NOMO-1 treated with DMSO at 0.1 percent for 48 hours (cell line): ENCODE measurements around the gene AKNA.
A peak's percentile ranks its signal among the peaks of the same experiment; 100 is the strongest.

ENCODE experiments used
- DNase-seq: peaks from one replicate; lab custom pipeline; 2025; ENCODE audit not compliant: unreplicated experiment; lab: John Stamatoyannopoulos, UW

The AKNA gene

DNA sequence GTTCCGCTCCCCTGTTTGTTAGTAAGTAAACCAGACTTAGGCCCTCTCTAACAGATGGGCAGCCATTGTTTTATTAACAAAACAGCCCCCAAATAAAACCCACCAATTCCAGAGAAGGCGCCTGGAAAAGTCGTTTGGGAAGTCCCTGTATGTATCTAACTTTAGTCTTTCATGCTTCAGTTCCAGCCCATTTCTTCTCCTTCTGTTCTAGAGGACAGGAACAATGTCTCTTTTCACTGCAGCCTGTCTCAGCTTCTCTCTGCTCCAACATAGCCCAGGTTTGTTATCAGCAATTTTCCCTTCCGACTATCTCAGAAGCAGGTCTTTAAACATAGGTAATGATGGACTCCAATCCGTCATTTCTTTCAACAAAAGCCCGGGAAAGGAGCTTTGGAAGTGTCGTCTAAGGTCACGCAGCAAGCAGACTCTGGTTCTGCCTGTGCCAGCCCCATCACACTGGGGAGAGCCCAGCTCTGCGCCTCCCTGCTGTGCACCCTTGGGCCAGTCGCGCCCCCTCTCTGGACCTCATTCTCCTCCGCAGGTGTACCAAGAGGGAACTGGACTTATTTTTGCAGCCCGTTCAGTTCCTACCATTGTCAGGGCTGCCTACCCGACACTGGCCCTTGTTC, 9.6 kb upstream of the AKNA start:
- no peak for DNase-seq

DNA sequence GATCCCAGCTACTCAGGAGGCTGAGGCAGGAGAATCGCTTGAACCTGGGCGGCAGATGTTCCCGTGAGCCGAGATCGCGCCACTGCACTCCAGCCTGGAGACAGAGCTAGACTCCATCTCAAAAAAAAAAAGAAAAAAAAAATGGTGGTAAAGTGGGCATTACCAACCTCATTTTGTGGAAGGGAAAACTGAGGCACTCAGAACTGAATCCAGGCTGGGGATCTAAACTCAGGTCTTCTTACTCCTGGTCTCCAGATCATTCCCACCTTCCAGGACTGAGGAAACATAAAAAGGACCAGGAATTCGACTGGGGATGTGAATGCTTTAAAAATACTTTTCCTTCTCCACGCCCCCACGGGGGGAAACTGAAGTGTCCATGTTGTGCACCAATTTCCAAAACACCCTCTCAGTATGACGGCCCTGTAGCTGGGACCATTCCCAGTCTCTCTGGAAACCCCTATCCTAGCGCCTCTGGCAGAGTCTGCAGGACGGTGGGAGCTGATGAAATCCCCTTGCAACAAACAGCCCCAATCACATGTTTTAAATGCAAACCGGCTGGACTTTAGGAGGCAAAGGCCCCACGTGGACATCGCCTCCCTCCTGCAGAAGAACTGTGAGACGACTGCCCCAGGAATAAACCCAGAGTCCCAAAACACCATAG, 8.9 kb upstream of the AKNA start:
- no peak for DNase-seq

DNA sequence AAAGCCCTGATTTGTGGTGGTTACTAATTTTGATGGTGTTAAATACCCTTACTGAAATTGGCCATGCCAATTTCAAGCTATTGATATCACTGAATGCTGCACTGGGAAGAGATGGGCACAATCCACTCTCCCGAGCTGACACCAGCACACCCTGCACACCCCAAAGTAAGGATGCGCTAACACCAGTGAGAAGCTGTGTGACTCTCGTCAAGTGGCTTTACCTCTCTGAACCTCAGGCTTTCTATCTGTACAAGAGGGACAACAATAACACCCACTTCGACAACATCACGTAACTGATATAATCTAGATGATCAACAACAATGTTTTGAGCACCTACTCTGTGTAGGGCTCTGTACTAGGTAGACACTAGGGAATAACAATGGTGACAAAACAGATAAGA, 8.0 kb upstream of the AKNA start:
- DNase-seq: no peak

DNA sequence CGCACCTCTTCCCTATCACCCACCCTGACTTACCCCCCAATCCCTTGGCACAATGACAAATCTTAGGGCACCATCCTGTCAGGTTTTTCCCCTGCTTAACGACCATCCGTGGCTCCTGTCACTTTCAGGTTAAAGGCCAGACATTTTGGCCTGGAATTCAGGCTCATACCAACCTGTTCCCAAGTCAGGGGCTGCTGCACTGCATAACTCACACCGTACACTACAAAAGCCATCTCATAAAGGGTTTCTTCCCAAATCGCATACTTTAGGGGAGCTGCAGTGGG, 7.5 kb upstream of the AKNA start:
- no peak for DNase-seq

DNA sequence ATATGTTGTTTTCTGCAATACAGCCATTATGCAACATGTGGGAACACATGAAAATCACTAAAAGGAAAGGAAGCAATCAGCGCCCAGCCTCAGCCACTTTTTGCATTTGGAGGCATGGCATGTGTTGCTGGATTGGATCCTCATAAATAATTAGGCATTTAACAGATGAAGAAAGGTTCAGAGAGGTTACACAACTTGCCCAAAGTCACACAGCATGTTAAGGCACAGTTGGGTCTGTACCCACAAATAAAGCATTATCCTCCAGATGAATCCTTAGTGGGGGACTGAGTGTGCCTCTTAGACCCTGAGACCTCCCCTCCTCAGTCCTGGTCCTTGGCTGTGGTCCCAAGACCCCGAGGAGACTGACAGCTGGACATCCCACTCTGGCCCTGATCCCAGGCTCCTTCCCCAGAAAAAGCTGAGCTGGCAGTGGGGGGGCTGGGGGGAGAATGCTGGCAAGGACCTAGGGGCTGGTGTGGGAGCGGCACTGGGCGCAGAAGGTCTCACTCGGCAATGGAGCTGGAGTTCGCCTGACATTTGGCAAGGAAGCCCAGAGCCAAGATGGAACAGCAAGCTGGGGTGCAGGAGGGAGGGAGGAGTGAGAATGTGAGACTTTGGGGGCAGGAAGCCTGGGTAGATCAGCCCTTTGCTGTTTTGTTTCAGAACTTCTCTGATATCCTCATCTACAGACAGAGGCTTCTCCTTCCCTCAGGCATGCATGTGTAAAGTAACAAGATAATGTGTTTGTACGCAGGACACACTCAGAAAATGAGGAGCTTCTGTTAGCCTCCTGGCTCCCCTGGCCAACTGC, 6.9 kb upstream of the AKNA start:
- no peak for DNase-seq

DNA sequence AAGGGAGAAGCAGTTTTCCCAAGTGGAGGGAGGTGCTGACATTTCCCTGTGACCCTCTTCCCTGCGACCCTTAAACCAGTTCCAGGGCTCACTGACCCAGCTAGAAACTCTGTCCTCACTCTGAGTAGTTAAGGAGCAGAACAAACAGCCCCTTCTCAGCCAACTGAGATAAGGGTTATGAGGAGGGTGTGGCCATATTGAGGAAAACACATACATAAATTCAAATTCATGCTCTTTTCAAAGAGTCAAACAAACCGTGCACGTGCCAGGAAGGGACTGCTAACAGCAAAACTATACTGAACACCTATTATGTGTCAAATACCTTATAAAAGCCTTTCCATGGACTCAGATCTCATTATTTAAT, 4.9 kb upstream of the AKNA start:
- DNase-seq: no peak

DNA sequence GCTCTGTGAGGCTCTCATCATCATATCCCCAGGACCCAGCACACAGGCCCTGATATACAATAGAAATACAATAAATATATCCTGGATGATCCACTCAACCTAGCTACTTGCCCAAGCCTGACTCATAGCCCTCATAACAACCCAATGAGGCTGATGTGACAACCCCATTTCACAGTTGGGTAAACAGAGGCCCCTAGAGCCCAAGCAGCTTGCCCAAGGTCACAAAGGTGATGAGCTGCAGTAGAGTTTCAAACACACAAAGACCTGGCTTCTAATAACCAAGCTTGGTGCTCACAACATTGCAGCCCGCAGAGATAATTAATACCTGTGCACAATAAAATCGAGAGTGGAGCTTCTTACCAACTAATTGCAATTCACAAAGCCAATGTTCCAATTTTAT, 3.2 kb upstream of the AKNA start:
- no peak for DNase-seq

DNA sequence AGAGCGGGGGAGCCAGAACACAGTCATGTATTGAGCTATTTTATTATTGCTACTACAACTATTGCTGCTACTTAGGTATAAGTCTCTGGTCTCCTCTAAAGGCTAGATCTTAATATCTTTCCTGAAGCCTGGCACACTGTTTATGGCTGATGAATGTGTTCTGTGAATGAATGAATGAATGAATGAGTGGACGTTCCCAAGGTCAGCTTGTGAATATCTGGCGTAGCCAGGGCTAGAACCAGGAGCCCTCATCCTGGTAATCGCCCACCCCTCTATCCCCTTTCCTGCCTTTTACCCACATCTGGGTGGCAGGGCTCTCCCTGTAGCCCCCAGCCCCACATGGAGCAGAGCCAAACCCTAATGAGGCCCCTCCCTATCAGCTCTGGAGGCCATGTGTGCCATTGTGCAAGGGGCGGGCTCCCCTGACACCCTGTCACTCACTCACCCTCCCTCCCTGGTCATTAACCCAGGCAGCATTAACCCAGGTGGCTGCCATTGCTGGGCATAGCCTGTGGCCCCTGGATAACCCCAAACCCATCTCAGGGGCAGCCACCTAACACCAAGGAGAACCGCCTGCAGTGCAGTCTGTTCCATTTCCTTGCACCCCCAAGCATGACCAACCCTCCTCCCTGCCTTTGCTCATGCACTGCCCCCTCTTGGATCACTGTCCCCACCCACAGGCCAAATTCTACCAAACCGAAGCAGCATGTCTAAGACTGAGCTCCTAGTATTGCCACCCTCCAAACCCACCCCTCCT, 2.0 kb upstream of the AKNA start:
- no peak for DNase-seq

DNA sequence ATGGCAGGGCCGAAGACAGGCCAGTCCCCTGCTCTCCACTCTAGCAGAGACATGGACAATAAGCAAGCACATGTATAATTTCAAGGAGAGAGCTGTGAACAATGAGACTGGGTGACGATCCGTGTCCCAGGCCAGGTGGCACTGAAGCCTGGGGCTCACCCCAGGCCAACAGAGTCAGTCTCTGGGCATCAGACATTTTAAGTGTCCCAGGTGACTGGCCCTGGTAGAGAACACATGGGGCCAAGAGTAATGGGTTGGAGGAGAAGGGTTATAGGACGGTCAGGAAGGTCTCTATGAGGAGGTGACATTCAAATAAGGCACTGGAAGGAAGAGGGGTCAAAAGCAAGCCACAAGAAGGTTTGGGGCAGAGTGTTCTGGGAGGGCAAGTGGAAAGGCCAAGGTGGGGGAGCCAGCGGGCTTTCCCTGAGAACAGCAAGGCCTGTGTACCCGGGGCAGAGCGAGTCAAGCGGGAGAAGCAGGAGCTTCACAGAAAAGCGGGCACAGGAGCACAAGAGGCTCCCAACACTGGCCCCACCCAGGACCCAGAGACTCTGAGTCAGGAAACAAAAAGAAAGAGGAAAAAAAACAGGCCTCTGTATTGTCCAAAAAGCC, 1.1 kb upstream of the AKNA start:
- no peak for DNase-seq

DNA sequence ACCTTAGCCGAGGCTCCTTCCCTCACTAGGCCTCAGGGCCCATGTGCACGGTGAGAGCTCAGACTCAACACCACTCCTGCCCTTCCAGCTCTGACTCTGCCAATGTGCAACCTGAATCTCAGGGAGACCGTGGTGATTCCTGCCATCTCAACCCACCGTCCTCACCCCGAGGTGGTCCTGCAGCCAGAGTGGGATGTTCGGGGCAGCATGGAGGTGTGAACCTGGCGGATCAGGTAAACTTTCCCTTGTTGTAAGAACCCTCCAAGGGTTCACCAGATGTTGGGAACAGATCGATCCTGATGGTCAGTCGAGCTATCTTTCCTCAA, 538 bp upstream of the AKNA start:
- no peak for DNase-seq

DNA sequence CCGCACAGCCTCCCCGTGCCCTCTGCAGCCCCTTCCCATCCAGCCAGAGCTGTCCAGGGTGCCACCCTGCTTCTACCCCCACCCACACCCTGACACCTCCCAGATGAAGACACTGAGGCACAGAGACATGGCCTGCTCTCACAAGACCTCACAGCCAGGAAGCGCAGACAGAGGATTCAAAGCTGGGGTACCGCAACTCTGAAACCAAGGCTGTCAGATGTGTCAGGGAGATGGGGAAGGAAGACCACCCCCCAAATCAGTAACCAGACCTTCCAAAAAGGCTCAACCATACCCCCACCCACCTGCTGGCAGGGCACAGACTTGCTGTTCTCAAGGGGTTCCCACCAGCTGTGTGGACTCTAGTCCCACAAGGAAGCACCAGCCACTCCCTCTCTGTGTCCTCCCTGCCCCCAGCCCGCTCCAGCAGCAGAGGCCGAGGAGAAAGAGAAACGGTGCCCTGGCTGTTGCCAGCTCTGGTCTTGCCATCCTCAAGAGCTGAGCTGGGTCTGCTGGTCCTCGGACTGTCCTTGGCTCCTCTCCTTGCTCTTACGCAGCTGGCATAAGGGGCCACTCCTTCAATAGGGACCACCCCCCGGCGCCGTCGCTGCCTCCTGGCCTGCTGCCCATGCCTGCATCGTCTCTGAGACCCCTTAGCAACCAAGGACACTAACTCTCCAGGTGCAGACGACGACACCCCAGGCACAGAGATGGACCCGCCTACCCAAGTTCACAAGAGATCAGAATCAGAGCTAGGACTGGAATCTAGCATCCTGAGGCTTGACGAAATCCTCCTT, 699 bp downstream of the AKNA start:
- no peak for DNase-seq

DNA sequence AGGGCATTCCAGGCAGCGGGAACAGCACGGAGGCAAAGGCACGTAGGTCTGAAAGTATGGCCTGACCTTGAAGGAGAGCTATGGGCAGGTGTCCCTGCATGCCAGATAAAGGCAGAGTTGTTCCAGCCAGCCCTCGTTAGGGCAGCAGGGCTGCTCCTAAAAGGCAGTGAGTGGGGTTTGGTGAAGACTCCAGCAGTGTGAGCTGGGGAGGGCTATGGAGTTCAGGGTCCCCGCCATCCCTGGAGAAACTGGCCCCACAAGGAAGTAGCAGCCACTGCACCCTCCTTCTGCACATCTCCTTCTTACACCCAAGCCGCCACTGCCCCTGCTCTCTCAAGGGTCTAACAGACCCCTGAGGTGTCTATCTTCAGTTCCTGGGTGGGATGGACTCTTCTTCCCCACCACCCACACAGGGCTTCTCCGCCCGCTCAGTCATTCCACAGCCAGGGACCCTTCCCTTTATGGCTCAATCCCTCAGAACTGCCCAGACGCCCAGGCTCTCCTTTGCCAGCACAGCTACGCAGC, 1.4 kb downstream of the AKNA start:
- no peak for DNase-seq

DNA sequence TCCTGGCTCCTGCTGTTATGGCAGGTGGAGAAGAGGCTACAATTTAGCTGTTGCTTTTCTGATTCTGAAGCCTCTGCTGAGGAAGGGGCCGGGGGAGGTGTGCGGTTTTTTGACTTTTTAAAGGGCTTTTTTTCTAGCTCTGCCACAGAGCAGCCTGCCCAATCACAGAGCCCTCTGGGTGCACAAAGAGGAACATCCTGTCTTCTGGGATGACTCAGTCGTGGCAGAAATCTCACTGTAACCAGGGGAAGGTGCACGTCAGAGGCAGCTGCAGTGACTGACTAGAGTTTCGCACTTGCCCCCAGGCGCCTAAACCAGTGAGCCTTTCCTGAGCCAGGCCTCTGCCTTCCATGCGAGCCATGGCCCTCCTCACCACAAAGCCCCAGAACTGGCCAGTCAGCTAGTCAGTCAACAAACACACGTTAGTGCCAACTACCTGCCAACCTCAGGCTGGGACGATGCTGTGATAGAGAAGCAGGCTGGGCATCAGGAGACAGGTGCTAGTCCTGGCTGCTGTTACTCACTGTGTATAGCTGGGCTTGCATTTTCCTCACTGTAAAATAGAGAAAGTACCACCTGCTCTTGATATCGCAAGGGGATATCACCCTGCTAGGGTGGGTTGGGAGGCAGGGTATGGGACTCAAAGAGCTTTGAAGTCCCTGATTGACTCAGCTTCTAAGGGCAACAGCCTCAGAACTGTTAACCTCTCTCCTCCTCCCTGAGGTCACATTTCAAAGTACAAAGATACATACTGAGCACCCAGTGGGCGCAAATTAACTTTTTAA, 2.2 kb downstream of the AKNA start:
- peak; percentile 96 for DNase-seq

DNA sequence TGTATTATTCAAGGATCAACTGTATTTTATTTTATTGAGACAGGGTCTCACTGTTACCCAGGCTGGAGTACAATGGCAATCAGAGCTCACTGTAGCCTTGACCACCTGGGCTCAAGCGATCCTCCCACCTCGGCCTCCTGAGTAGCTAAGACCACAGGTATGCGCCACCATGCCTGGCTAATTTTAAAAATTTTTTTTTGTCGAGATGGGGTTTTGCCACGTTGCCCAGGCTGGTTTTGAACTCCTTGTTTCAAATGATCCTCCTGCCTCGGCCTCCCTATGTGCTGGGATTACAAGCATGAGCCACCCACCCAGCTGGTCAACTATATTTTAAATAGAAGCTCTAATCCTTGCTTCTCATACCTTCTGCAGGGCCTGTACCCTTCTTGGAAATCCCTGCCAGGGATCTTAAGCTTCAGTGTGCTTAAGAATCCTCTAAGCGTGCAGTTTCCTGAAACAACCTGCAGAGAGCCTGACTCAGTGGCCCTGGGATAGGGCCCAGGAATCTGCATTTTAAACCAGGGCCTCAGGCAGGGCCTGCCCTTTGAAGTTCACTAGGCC, 2.9 kb downstream of the AKNA start:
- no peak for DNase-seq

DNA sequence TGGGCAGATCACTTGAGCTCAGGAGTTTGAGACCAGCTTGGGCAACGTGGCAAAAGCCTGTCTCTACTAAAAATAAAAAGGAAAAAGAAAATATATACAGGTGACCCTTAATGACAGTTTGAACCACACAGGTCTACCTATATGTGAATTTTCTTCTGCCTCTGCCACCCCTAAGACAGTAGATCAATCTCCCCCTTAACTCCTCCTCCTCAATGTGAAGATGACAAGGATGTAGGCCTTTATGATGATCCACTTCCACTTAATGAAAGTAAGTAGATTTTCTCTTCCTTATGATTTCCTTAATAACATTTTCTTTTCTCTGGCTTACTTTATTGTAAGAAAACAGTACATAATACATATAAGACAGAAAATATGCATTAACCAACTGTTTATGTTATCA, 3.4 kb downstream of the AKNA start:
- no peak for DNase-seq

DNA sequence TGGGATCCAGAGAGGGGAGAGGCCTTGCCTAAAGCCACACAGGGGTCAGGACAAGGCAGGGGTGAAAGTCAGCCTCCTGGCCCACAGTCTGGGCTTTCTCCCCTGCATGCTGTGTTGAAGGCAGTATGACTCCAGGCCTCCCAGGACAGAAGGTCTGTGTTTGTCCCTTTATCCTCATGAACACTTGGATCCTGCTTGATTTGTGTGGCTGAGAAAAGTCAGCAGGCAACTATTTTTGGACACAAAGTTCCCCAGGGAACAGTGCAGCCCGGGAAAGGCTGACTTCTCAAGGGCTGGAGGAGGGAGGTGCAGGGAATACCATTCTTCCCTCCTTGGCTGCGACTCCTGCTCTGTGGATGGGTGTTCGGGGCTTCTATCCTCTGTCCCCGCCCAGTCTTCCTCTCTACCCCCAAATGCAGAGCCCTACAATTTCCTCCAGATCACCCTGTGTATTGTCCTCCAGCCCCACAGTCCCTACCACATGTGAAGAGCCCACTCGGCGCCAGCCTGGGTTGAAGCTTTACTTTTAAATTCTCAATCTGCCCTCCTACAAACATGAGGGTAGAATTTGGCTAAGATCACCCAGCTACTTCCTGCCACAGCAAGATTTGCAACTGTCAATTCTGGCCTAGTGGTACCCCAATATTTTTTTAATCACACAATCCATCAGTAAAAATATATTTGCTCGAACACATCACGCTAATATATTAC, 4.1 kb downstream of the AKNA start:
- DNase-seq: no peak

DNA sequence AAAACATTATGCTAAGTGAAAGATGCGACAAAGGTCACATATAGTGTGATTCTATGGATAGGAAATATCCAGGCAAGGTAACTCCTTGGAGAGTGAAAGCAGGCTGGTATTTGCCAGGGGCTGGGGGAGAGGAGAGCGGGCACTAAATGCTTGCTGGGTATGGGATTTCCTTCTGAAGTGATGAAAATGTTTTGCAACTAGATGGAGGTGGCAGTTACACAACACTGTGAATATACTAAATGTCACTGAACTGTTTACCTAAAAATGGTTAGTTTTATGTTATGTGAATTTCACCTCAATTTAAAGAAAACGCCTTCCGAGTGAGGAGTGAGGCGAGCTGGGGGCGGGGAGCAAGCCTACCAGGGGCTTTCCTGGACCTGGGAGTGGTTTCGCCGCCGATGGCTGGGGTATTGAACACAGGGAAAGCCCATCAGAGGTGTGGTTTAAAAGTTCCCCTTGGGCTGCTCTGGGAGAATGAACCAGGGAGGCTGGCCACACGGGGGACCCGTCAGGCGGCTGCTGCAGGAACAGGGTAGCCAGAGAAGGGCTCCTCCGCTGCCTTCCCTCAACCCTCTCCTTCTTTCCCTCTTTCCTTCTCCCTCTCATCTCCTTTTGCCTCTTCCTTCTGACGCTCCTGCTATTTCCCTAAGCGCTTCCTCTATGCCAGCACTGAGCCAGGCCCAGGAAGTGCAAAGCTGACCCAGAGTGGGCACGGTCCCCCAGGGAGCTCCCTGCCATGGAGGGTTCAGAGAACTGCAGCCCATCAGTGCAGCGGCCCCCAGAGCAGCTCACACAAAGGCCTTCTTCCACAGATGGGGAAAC, 4.9 kb downstream of the AKNA start:
- DNase-seq: peak; percentile 43

DNA sequence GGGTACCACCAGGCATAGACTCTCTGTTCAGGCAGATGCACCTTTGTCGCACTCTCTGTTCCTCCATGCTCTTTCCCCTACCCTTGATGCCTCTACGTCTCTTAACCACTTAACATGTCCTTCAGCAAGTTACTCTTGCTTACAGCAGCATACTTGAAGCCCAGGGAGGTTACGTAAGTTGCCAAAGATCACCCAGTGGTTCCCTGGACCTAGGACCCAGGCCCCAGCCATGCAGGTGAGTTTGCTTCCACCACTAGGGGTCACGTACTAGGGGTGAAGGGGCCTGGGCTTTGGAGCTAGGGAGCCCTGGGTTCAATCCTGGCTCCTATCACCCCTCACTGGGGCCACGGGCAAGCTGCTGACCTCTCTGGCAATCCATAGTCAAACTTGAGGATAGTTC, 8.9 kb downstream of the AKNA start:
- no peak for DNase-seq
